Peyer's patch (tissue), 4 donors: ENCODE results near the gene PDAP1.
A peak's percentile ranks its signal among the peaks of the same experiment; 100 is the strongest.

ENCODE experiments used
- CTCF ChIP-seq, 6 experiments: fragments of 450-650 bp in 4 of 6; fragments of 200-600 bp in 2 of 6; sonication (generic) in 1 of 6; IDR thresholded peaks; one replicate each; pipeline ENCODE4 v1.5.1; 2017 to 2019; ENCODE audit warnings: antibody characterized with exemption in 6 of 6, mild to moderate bottlenecking in 3 of 6, moderate library complexity in 1 of 6
- POLR2A ChIP-seq, 2 donors: fragments of 450-650 bp; IDR thresholded peaks; one replicate each; pipeline ENCODE4 v1.5.1; 2017; ENCODE audit warnings: antibody characterized with exemption in 2 of 2, mild to moderate bottlenecking in 2 of 2, moderate library complexity in 2 of 2

DNA sequence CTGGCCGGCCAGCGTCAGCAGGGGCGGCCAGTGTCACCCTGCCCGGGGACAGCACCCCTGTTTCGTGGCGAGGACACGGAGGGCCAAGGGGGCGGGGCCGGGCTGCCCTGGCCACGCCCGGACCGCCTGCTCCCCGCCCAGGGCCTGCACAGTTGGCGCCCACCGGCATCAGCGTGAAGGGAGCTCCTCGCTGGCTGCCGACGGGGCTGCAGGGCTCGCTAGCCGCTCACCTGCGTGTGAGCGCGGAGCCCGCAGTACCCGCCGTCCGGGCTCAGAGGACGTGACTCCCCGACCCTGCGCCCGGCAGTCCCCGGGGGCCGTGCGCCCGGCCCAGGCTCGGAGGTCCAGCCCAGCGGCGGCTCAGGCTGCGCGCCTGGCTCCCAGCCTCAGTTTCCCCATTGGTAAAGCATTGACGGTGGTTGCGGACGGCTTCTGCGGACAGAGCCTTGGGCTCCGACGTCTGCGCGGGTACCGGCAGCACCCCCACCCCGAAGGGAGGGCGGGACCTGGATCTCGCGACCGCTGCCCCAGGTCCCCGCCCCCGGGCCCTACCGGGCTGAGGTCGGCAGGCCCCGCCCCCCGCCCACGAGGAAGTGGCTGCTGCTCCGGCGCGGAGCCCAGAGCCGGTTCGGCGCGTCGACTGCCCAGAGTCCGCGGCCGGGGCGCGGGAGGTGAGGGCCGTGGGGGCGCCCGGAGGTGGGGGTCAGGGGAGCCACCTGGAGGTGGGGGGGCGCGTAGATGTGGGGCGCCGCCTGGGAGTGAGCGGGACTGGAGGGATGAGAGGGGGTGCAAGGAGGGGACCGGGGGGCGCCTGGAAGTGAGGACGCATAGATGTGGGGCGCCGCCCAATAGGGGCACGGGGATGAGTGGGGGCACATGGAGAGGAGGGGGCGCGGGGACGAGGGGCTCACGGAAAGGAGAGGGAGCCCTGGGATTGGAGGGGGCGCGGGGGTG, 34.0 kb downstream of the PDAP1 start, which contains the start of gene ARPC1B:
- TF ChIP-seq CTCF (IDR thresholded peaks at IDR 0.05) (no peak), POLR2A (IDR thresholded peaks at IDR 0.05) (peak; percentile 63 to 89)
